Middle frontal gyrus (tissue), 1 donor: ENCODE measurements around the gene HDLBP.
"Not testable (repeated sequence)": the region's sequence is repeated elsewhere in the genome, so short reads cannot be mapped to it uniquely, and the experiment has no call there.

Experiments
- DNase-seq: peaks from one replicate; pipeline ENCODE4 v3.0.0-alpha.2; 2015; ENCODE audit warnings: low spot score; ENCODE audit errors: extremely low spot score

HDLBP gene

GRCh38 chr2:241330616-241330981, 15.1 kb upstream of the HDLBP start:
- DNase-seq, result no peak

GRCh38 chr2:241329669-241330615, 14.5 kb upstream of the HDLBP start:
- no peak for DNase-seq

GRCh38 chr2:241325257-241325656, 9.8 kb upstream of the HDLBP start:
- DNase-seq, result no peak

- no peak for DNase-seq
These were observed 9.3 kb upstream of the HDLBP start for GRCh38 chr2:241324775-241325174.

- DNase-seq, result no peak
These were observed 8.3 kb upstream of the HDLBP start for GRCh38 chr2:241323778-241324177.

- DNase-seq, result no peak
These were observed 6.4 kb upstream of the HDLBP start for GRCh38 chr2:241321886-241322285.

GRCh38 chr2:241321033-241321432, 5.6 kb upstream of the HDLBP start:
- no peak for DNase-seq

- no peak for DNase-seq
These were observed 4.9 kb upstream of the HDLBP start for GRCh38 chr2:241320394-241320793.

GRCh38 chr2:241318830-241319229, 3.4 kb upstream of the HDLBP start:
- DNase-seq, result not testable (repeated sequence)

- DNase-seq, result no peak
These were observed 1.9 kb upstream of the HDLBP start for GRCh38 chr2:241317391-241317790.

- DNase-seq, result no peak
These were observed 1.4 kb upstream of the HDLBP start for GRCh38 chr2:241316825-241317224.

- DNase-seq, result no peak
These were observed 583 bp upstream of the HDLBP start, which contains the start of gene SEPTIN2 for GRCh38 chr2:241315879-241316631. TSS of gene SEPTIN2 (plus strand) at chr2:241315925. CDS start at chr2:241324233, 8,308 bp downstream.

GRCh38 chr2:241314226-241315092, 1.0 kb downstream of the HDLBP start:
- DNase-seq, result no peak

GRCh38 chr2:241313543-241314095, 1.9 kb downstream of the HDLBP start:
- no peak for DNase-seq

GRCh38 chr2:241312082-241312481, 3.4 kb downstream of the HDLBP start:
- DNase-seq, result no peak

- DNase-seq, result no peak
These were observed 4.4 kb downstream of the HDLBP start for GRCh38 chr2:241310917-241311566.

GRCh38 chr2:241309684-241310117, 5.8 kb downstream of the HDLBP start:
- no peak for DNase-seq

- no peak for DNase-seq
These were observed 6.5 kb downstream of the HDLBP start for GRCh38 chr2:241308832-241309500.

GRCh38 chr2:241308267-241308666, 7.2 kb downstream of the HDLBP start:
- DNase-seq, result no peak

- no peak for DNase-seq
These were observed 8.4 kb downstream of the HDLBP start for GRCh38 chr2:241307055-241307454.
